H1 (cell line): ENCODE measurements around the gene TGFB2. TPM values are rescaled to one million over a fixed set of nuclear protein-coding genes. Genes with fewer than 3 reads are reported as not detected.

Experiments
- CTCF ChIA-PET: fragments of 300-600 bp; sonication (Branson Sonifier 250); formaldehyde crosslinking; loops from one replicate; lab custom pipeline; 2021; ENCODE audit not compliant: partially characterized antibody; lab: Charles Lee
- POLR2A ChIA-PET: fragments of 300-600 bp; sonication (Branson Sonifier 250); formaldehyde crosslinking; loops from one replicate; lab custom pipeline; 2021; ENCODE audit warnings: inconsistent platforms; ENCODE audit not compliant: partially characterized antibody; lab: Charles Lee
- DNase-seq, 2 experiments: peaks; one replicate each; pipeline versions ENCODE4 v3.0.0 to v3.0.0-alpha.2; 2010 to 2022; ENCODE audit warnings: low spot score in 2 of 2, low read depth in 1 of 2, mixed read lengths in 1 of 2
- FAIRE-seq: peaks from 2 replicates; lab custom pipeline; 2011; peaks lifted over from hg19 to GRCh38; lab: Jason Lieb, UNC
- H2AFZ ChIP-seq: 2 replicates; pipeline ENCODE4 v1.8.1; 2012; ENCODE audit warnings: low read length, inconsistent platforms
- H2AK5ac ChIP-seq: 2 replicates; pipeline ENCODE4 v1.6.1; 2013; ENCODE audit warnings: low read depth, low read length
- H2BK120ac ChIP-seq: replicated peaks from 2 replicates; pipeline ENCODE3; 2013; ENCODE audit warnings: low read depth, low read length, inconsistent platforms
- H2BK12ac ChIP-seq: 2 replicates; pipeline ENCODE4 v1.6.1; 2013; ENCODE audit warnings: low read depth, low read length
- H2BK15ac ChIP-seq: 2 replicates; pipeline ENCODE4 v1.6.1; 2013; ENCODE audit warnings: low read length
- H2BK20ac ChIP-seq: 2 replicates; pipeline ENCODE4 v1.6.1; 2013; ENCODE audit warnings: low read length
- H2BK5ac ChIP-seq: 2 replicates; pipeline ENCODE4 v1.6.1; 2013; ENCODE audit warnings: low read depth, low read length
- H3K14ac ChIP-seq: 2 replicates; pipeline ENCODE4 v1.6.1; 2013; ENCODE audit warnings: inconsistent platforms; ENCODE audit not compliant: insufficient read length
- H3K18ac ChIP-seq: 2 replicates; pipeline ENCODE4 v1.6.1; 2013; ENCODE audit warnings: low read length; ENCODE audit errors: extremely low read depth
- H3K23ac ChIP-seq: 2 replicates; pipeline ENCODE4 v1.6.1; 2013; ENCODE audit warnings: inconsistent platforms; ENCODE audit not compliant: insufficient read length
- H3K23me2 ChIP-seq: 2 replicates; pipeline ENCODE4 v1.6.1; 2013; ENCODE audit warnings: low read depth, low read length
- H3K27ac ChIP-seq: 2 replicates; pipeline ENCODE4 v1.6.1; 2011; ENCODE audit warnings: low read depth, low read length, inconsistent platforms
- H3K27me3 ChIP-seq, 4 experiments: replicated peaks in 1 of 4; 1 replicate in 1 of 4; 2 replicates in 3 of 4; pipeline versions ENCODE4 v1.6.1 to v1.8.1; 2011 to 2013; ENCODE audit warnings: low read length in 3 of 4, mild to moderate bottlenecking in 3 of 4, inconsistent platforms in 2 of 4, mixed read lengths in 2 of 4, moderate library complexity in 1 of 4; ENCODE audit not compliant: control insufficient read depth in 3 of 4, insufficient read depth in 3 of 4; ENCODE audit errors: extremely low read depth in 1 of 4
- H3K36me3 ChIP-seq, 4 experiments: 2 replicates each; pipeline versions ENCODE4 v1.6.1 to v1.8.1; 2011 to 2013; ENCODE audit warnings: mild to moderate bottlenecking in 4 of 4, low read length in 3 of 4, moderate library complexity in 2 of 4, control low read depth in 1 of 4, inconsistent platforms in 1 of 4; ENCODE audit not compliant: insufficient read depth in 4 of 4, control insufficient read depth in 2 of 4
- H3K4ac ChIP-seq: replicated peaks from 2 replicates; pipeline ENCODE3; 2013; ENCODE audit warnings: low read length, low read depth, mixed read lengths, inconsistent platforms; ENCODE audit not compliant: insufficient read length
- H3K4me1 ChIP-seq, 4 experiments: replicated peaks in 1 of 4; 1 replicate in 1 of 4; 2 replicates in 3 of 4; pipeline versions ENCODE4 v1.6.1 to v1.8.1; 2011 to 2013; ENCODE audit warnings: low read length in 3 of 4, inconsistent platforms in 2 of 4, mixed read lengths in 1 of 4; ENCODE audit not compliant: insufficient read depth in 4 of 4, control insufficient read depth in 3 of 4
- H3K4me2 ChIP-seq, 2 experiments: 2 replicates each; pipeline versions ENCODE4 v1.6.1 to v1.8.1; 2011 to 2013; ENCODE audit warnings: low read depth in 2 of 2, low read length in 2 of 2, control low read depth in 1 of 2, inconsistent platforms in 1 of 2, mild to moderate bottlenecking in 1 of 2; ENCODE audit not compliant: insufficient read depth in 1 of 2
- H3K4me3 ChIP-seq, 4 experiments: fragments of 200-600, 300-600 bp in 1 of 4; sonication (generic), shearing (Covaris generic), sonication (Bioruptor Twin) in 1 of 4; 2 replicates each; pipeline versions ENCODE4 v1.5.1 to v1.8.1; 2011 to 2016; ENCODE audit warnings: low read length in 4 of 4, low read depth in 3 of 4, control low read depth in 2 of 4, inconsistent platforms in 2 of 4, mild to moderate bottlenecking in 2 of 4, mixed read lengths in 1 of 4, moderate library complexity in 1 of 4; ENCODE audit not compliant: insufficient read depth in 2 of 4; ENCODE audit errors: extremely low read depth in 1 of 4
- H3K56ac ChIP-seq: replicated peaks from 2 replicates; pipeline ENCODE3; 2013; ENCODE audit warnings: low read depth, mild to moderate bottlenecking, mixed read lengths, low read length, inconsistent platforms; ENCODE audit not compliant: insufficient read length
- H3K79me1 ChIP-seq: 2 replicates; pipeline ENCODE4 v1.6.1; 2013; ENCODE audit warnings: low read depth, low read length, control low read depth
- H3K79me2 ChIP-seq, 2 experiments: 2 replicates each; pipeline versions ENCODE4 v1.6.1 to v1.8.1; 2012 to 2013; ENCODE audit warnings: low read length in 2 of 2, mild to moderate bottlenecking in 2 of 2, inconsistent platforms in 1 of 2; ENCODE audit not compliant: insufficient read depth in 2 of 2, control insufficient read depth in 1 of 2
- H3K9ac ChIP-seq, 4 experiments: replicated peaks in 1 of 4; 1 replicate in 1 of 4; 2 replicates in 3 of 4; pipeline versions ENCODE4 v1.6.1 to v1.8.1; 2011 to 2013; ENCODE audit warnings: low read depth in 3 of 4, low read length in 3 of 4, control low read depth in 2 of 4, mild to moderate bottlenecking in 2 of 4, moderate library complexity in 2 of 4, inconsistent platforms in 1 of 4; ENCODE audit errors: extremely low read depth in 1 of 4
- H3K9me3 ChIP-seq, 2 experiments: 2 replicates each; pipeline versions ENCODE4 v1.6.1 to v1.8.1; 2012 to 2013; ENCODE audit warnings: mild to moderate bottlenecking in 2 of 2, moderate library complexity in 2 of 2, control low read depth in 1 of 2, inconsistent platforms in 1 of 2, low read depth in 1 of 2, low read length in 1 of 2, mixed read lengths in 1 of 2; ENCODE audit not compliant: insufficient read depth in 2 of 2
- H4K20me1 ChIP-seq, 2 experiments: replicated peaks in 1 of 2; 2 replicates each; pipeline versions ENCODE3 to v1.8.1; 2011 to 2013; ENCODE audit warnings: inconsistent platforms in 2 of 2, low read length in 2 of 2, mild to moderate bottlenecking in 1 of 2; ENCODE audit not compliant: insufficient read depth in 2 of 2, control insufficient read depth in 1 of 2
- H4K5ac ChIP-seq: 2 replicates; pipeline ENCODE4 v1.6.1; 2013; ENCODE audit warnings: low read length, low read depth, mixed read lengths, inconsistent platforms; ENCODE audit not compliant: insufficient read length
- H4K8ac ChIP-seq: 2 replicates; pipeline ENCODE4 v1.8.0; 2013; ENCODE audit warnings: mild to moderate bottlenecking, moderate library complexity, low read length, inconsistent platforms; ENCODE audit not compliant: insufficient read depth; ENCODE audit errors: extremely low read depth
- H4K91ac ChIP-seq: replicated peaks from 2 replicates; pipeline ENCODE3; 2013; ENCODE audit warnings: low read length, mixed read lengths, inconsistent platforms; ENCODE audit not compliant: insufficient read length
- ASH2L ChIP-seq: fragments of 200-600, 300-600 bp; sonication (generic); IDR thresholded peaks from one replicate; pipeline ENCODE4 v1.7.1; 2017; ENCODE audit warnings: low read length
- BACH1 ChIP-seq: IDR thresholded peaks from 2 replicates; pipeline ENCODE4 v1.6.1; 2012; ENCODE audit warnings: low read length, improper control_type of control experiment
- BCL11A ChIP-seq, 2 experiments: IDR thresholded peaks; one replicate each; pipeline ENCODE4 v1.6.1; 2011; ENCODE audit warnings: low read depth in 2 of 2, low read length in 2 of 2, mild to moderate bottlenecking in 2 of 2
- CBX5 ChIP-seq: fragments of 300-800, 300-1000 bp; sonication (generic); IDR thresholded peaks from 2 replicates; pipeline ENCODE4 v1.7.1; 2016; ENCODE audit warnings: antibody characterized with exemption, low read length, low read depth
- CBX8 ChIP-seq: fragments of 300-800, 300-1000 bp; sonication (generic); IDR thresholded peaks from 2 replicates; pipeline ENCODE4 v1.7.1; 2016; ENCODE audit warnings: low read depth, low read length, borderline replicate concordance
- GABPA ChIP-seq: IDR thresholded peaks from 2 replicates; pipeline ENCODE4 v1.6.1; 2011; ENCODE audit warnings: mild to moderate bottlenecking, low read length, moderate library complexity, borderline replicate concordance; ENCODE audit not compliant: insufficient read depth
- GTF2F1 ChIP-seq: IDR thresholded peaks from 2 replicates; pipeline ENCODE4 v1.6.1; 2012; ENCODE audit warnings: low read depth, low read length, improper control_type of control experiment, borderline replicate concordance
- KDM1A ChIP-seq: fragments of 200-600, 300-600 bp; sonication (generic); IDR thresholded peaks from 2 replicates; pipeline ENCODE4 v1.7.1; 2016; ENCODE audit warnings: mild to moderate bottlenecking, low read length, borderline replicate concordance
- NRF1 ChIP-seq: IDR thresholded peaks from 2 replicates; pipeline ENCODE4 v1.6.1; 2011; ENCODE audit warnings: mild to moderate bottlenecking, low read depth, low read length, improper control_type of control experiment
- RAD21 ChIP-seq, 2 experiments: IDR thresholded peaks in 1 of 2; conservative IDR thresholded peaks in 1 of 2; 2 replicates each; pipeline ENCODE4 v1.6.1; 2011; ENCODE audit warnings: low read depth in 2 of 2, low read length in 2 of 2, improper control_type of control experiment in 1 of 2, inconsistent platforms in 1 of 2, mild to moderate bottlenecking in 1 of 2, moderate library complexity in 1 of 2
- RNF2 ChIP-seq: fragments of 200-900, 300-1000 bp; sonication (generic); IDR thresholded peaks from 2 replicates; pipeline ENCODE4 v1.7.1; 2016; ENCODE audit warnings: borderline replicate concordance, low read depth, mild to moderate bottlenecking, antibody characterized with exemption, low read length; ENCODE audit not compliant: poor library complexity, severe bottlenecking; ENCODE audit errors: missing control alignments
- SP1 ChIP-seq: IDR thresholded peaks from 2 replicates; pipeline ENCODE4 v1.6.1; 2011; ENCODE audit warnings: low read depth, low read length
- TEAD4 ChIP-seq: IDR thresholded peaks from 2 replicates; pipeline ENCODE4 v1.6.1; 2012; ENCODE audit warnings: low read depth, low read length, inconsistent platforms, mixed read lengths
- USF2 ChIP-seq: IDR thresholded peaks from 2 replicates; pipeline ENCODE4 v1.6.1; 2011; ENCODE audit warnings: low read length, improper control_type of control experiment
- WGBS, 2 experiments: shearing (Covaris generic) in 1 of 2; methylation state at CpG; one replicate each; pipeline versions ENCODE4 v1.1.6 to v1.1.7; 2013 to 2015; ENCODE audit warnings: low lambda C conversion rate in 2 of 2, mixed read lengths in 2 of 2, inconsistent platforms in 1 of 2, low coverage in 1 of 2, missing lambda C conversion rate in 1 of 2; ENCODE audit not compliant: insufficient replicate concordance in 2 of 2, insufficient coverage in 1 of 2, insufficient read length in 1 of 2; ENCODE audit errors: extremely low coverage in 1 of 2, missing lambda C conversion rate in 1 of 2; 5-methylcytosine and 5-hydroxymethylcytosine counted together
- polyA plus RNA-seq, 7 experiments: library from polyadenylated mRNA; depleted of rRNA in 3 of 7; stranded (reverse) in 5 of 7; unstranded in 2 of 7; fragments of >200 nt in 5 of 7; fragments of 200-250 nt in 2 of 7; gene quantifications; 1 replicate in 5 of 7; 2 replicates in 1 of 7; 4 replicates in 1 of 7; pipeline versions ENCODE4 v1.2.1 to v1.2.3, GENCODE V29; 2011 to 2013; ENCODE audit warnings: missing spikeins in 2 of 7, mixed read lengths in 2 of 7
- total RNA-seq: library from RNA; stranded (reverse); fragmentation: NEBNext Ultra II Directional; extraction: Animal tissue kit (Norgen Biotek cat#: 25700); gene quantifications from 2 replicates; pipeline ENCODE4 v1.2.1, GENCODE V29; 2021

The TGFB2 gene
- total and polyA plus RNA-seq, 2 of the 8 experiments (the other 6 are each of a cell fraction or from before 2014, with no cell fraction given): 0.26 to 0.84 TPM

DNA sequence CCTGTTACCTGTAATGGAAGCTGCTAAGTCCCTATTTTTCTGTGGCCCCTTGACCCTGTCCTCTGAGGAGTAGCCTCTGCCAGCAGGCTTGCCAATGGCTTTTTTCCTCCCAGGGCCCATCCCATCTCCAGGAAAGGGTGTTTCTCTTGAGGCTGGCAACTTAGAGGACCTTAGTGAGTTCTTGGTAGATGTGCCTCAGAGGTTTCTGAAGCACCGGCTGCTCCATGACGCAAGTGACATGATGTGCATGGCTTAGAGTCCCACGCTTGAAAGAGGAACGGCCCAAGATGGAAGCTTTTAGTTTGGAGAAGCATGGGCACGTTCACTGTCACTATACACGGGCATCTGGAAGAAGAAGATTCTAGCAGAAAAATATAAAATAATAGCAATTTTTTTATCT is 63.0 kb downstream of the TGFB2 start:
- Histone ChIP-seq H3K23ac (no peak overlapping the region), H3K79me2 (no peaks in the 10 kb centered on the region), H4K20me1 (no peaks in the 10 kb centered on the region), H2AK5ac (no peak overlapping the region), H4K5ac (no peak overlapping the region), H2BK12ac (no peak overlapping the region), H2BK5ac (no peak overlapping the region), H3K4me3 (no peak overlapping the region), H3K23me2 (no peaks in the 10 kb centered on the region), H2BK20ac (no peak overlapping the region), H3K27me3 (no peaks in the 10 kb centered on the region), H3K56ac (no peak overlapping the region), H3K9ac (no peak overlapping the region), H2BK15ac (no peak overlapping the region), H3K79me1 (no peaks in the 10 kb centered on the region), H3K4me1 (no peaks in the 10 kb centered on the region), H4K91ac (no peak overlapping the region), H3K36me3 (no peaks in the 10 kb centered on the region), H3K14ac (no peak overlapping the region), H2AFZ (no peak overlapping the region), H2BK120ac (no peak overlapping the region), H4K8ac (no peak overlapping the region), H3K4ac (no peak overlapping the region), H3K27ac (no peak overlapping the region), H3K18ac (no peak overlapping the region), H3K9me3 (no peaks in the 10 kb centered on the region), H3K4me2 (no peak overlapping the region)
- POLR2A ChIA-PET: no interaction called here
- FAIRE-seq (no peak), DNase-seq (no peak)
- WGBS, 2 experiments: 97% methylated on average over 6 of the region's 6 CpGs; no CpG with 5 or more reads in 1 of the 2 experiments
- CTCF ChIA-PET: no interaction called here
- TF ChIP-seq BACH1 (no peak), NRF1 (no peak), BCL11A (IDR thresholded peaks at IDR 0.05; ENCODE audit: low read depth in 2 of 2, low read length in 2 of 2) (no peak), GABPA (no peak), RAD21 (IDR thresholded peaks at IDR 0.05 in 1 of 2, conservative IDR thresholded peaks at IDR 0.05 in 1 of 2; ENCODE audit: low read depth in 2 of 2, low read length in 2 of 2) (no peak), KDM1A (no peak), TEAD4 (no peak), SP1 (no peak), CBX8 (no peak), USF2 (no peak), GTF2F1 (no peak), CBX5 (no peak), RNF2 (no peak), ASH2L (no peak)
